Suprapubic skin (tissue), 4 donors: ENCODE measurements around the gene DTL.

Experiments used
- CTCF ChIP-seq, 2 donors: fragments of 200-600 bp in 1 of 2; fragments of 450-650 bp in 1 of 2; sonication (generic) in 1 of 2; IDR thresholded peaks; one replicate each; pipeline ENCODE4 v1.5.1; 2016 to 2019; ENCODE audit warnings: antibody characterized with exemption in 2 of 2, mild to moderate bottlenecking in 1 of 2, moderate library complexity in 1 of 2
- EP300 ChIP-seq: sonication (generic); formaldehyde crosslinking; IDR thresholded peaks from one replicate; pipeline ENCODE4 v1.6.1; 2017; ENCODE audit warnings: antibody characterized with exemption
- POLR2A ChIP-seq, 2 donors: fragments of 450-650 bp; IDR thresholded peaks; one replicate each; pipeline ENCODE4 v1.6.1; 2017; ENCODE audit warnings: antibody characterized with exemption in 2 of 2, mild to moderate bottlenecking in 2 of 2, moderate library complexity in 2 of 2
- POLR2AphosphoS5 ChIP-seq, 3 donors: sonication (generic); formaldehyde crosslinking; IDR thresholded peaks; one replicate each; pipeline ENCODE4 v1.6.1; 2017; ENCODE audit warnings: antibody characterized with exemption in 3 of 3

GRCh38 chr1:212042436-212042835 lies 6.9 kb downstream of the DTL start:
- TF ChIP-seq CTCF (IDR thresholded peaks at IDR 0.05), result no peak
- TF ChIP-seq POLR2A (IDR thresholded peaks at IDR 0.05), result no peak
- TF ChIP-seq POLR2AphosphoS5 (IDR thresholded peaks at IDR 0.05), result no peak
- no peak for TF ChIP-seq EP300
